ENCODE measurements around the gene CXorf58.
"Not testable (repeated sequence)": the region's sequence is repeated elsewhere in the genome, so short reads cannot be mapped to it uniquely, and the experiment has no call there.

DNA sequence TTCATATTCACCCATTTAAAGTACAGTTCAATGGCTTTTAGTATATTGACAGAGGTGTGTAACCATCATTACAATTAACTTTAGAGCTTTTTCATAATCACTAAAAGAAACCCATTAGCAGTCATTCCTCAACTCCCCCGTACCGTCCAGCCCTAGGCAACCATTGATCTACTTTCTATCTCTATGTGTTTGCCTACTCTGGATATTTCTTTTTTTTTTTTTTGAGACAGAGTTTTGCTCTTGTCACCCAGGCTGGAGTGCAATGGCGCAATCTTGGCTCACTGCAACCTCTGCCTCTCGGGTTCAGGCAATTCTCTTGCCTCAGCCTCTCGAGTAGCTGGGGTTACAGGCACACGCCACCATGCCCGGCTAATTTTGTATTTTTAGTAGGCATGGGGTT is 48.6 kb upstream of the CXorf58 start:
- TF ChIP-seq, protein P1, sequence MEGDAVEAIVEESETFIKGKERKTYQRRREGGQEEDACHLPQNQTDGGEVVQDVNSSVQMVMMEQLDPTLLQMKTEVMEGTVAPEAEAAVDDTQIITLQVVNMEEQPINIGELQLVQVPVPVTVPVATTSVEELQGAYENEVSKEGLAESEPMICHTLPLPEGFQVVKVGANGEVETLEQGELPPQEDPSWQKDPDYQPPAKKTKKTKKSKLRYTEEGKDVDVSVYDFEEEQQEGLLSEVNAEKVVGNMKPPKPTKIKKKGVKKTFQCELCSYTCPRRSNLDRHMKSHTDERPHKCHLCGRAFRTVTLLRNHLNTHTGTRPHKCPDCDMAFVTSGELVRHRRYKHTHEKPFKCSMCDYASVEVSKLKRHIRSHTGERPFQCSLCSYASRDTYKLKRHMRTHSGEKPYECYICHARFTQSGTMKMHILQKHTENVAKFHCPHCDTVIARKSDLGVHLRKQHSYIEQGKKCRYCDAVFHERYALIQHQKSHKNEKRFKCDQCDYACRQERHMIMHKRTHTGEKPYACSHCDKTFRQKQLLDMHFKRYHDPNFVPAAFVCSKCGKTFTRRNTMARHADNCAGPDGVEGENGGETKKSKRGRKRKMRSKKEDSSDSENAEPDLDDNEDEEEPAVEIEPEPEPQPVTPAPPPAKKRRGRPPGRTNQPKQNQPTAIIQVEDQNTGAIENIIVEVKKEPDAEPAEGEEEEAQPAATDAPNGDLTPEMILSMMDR (IDR thresholded peaks at IDR 0.05) = not testable (repeated sequence)
- not testable (repeated sequence) for TF ChIP-seq POLR2A, POLR2AphosphoS5 (IDR thresholded peaks at IDR 0.05)
